ENCODE measurements around the gene HIGD2A. TPM values are rescaled to one million over a fixed set of nuclear protein-coding genes. Genes with fewer than 3 reads are reported as not detected.

Gene HIGD2A
- total RNA-seq: 85.7 and 124 TPM in 2 replicates

DNA sequence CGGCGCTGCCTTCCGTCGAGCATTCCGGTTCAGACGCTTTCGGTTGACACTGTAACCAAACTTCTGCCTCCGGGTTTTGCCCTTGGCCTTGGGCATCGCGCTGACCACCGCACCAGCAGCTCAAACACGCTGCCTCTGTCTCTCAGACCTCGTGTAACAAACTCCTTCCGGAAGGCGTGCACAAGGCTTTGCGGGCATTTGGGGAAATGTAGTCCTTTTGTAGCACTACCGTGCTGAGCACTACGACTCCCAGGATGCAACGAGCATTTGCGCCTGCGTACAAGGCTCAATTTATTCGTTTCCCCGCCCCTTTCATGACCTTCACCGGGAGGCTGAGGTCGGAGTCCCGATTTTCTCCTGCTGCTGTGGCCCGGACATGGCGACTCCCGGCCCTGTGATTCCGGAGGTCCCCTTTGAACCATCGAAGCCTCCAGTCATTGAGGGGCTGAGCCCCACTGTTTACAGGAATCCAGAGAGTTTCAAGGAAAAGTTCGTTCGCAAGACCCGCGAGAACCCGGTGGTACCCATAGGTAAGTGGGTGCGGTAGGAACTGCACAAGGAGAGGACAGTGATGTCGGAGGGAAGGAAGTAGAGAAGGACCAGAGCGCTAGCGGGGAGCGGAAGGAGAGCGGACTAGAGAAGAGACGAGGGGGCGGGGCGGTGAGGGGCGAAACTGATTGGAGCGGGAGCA lies at the start of gene HIGD2A, which contains the start of gene NOP16:
HIGD2A (plus strand) TSS at position 308 of the 691 bp plus-strand sequence; CDS start at position 377, 69 bp downstream.
NOP16 (minus strand) TSS at position 155 of the 691 bp plus-strand sequence; CDS start at position 96, 59 bp downstream.

DNA sequence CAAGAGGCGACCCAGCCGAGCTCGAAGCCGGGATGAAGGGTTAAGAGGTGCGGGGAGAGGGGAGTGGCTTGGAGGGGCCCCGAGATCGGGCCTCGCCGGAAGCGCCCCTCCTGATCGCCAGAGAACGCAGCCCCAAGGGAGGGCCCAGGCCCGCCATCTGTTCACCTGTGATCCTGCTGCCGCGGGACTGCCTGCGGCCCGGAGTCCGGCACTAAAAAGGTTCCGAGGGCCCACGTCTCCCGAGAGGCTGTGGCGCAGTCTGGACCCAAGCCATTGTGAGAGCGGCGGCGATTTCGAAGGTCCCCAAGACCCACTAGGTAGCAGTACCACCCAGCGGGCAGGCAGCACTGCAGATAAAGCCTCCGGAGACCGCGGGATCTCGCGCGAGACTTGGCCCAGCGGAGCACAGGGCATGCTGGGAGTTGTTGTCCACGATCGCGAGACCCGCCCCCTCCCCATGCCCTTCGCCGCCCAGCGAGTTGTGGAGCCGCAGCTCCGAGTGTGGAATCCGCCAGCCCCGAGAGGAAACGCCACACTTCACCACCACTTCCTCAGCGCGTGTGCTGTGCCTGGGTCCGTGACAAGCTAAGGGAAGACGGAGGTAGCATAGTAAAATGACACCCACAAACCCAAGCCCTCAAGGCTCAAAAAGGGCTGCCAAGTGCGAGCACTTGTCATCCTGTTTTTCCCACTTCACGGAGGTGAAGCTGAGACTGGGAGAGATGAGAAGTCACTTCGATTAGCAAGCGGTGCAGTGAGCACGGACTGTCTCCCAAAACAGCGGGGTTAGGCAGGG lies 26.9 kb upstream of the HIGD2A start, which contains the start of gene KIAA1191:
KIAA1191 (minus strand) TSS at position 328 of the 796 bp plus-strand sequence. CDS start 2,256 bp downstream, outside the sequence.

DNA sequence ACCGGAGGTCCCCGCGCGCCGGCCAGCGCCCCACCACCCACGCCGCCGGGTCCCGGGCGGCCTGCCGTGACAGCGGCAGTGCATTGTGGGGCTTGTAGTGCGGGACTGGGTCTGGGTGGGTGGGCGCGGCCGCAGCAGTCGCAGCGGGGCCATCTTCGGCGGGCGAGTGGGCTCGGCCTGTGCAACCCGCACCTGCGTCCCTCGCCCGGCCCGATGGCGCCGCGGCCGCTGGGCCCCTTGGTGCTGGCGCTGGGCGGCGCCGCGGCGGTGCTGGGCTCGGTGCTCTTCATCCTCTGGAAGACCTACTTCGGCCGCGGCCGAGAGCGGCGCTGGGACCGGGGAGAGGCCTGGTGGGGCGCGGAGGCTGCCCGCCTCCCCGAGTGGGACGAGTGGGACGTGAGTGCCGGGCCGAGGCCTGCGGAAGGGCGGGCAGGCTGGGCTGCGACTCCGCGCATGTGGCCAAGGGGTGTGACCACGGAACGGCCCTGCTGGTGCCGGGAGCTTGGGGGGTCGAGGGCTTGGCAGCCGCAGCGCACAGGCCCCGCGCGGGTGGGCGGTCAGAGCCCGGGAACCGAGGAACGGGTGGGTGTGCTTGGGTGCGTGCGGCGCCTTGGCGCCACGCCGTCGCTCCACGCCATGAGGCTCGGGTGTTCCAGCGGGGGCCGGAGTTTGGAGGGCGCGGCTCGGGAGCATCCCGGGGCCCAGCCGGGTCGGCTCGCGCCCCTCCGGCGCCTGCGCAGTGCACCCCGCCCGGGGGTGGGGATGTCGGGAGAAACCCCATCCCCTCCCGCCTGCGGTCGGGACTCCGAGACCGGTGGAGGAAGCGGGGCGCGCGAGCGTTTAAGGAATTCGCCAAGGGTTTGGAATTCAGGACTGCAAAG lies 23.0 kb upstream of the HIGD2A start, which contains the start of gene ARL10:
ARL10 (plus strand) TSS at position 137 of the 881 bp plus-strand sequence; CDS start at position 214, 77 bp downstream.

GRCh38 chr5:176415952-176416924 lies 27.7 kb downstream of the HIGD2A start, which contains the start of gene CLTB:
Gene CLTB, minus strand, starts transcription at chr5:176416539. Its CDS starts 176 bp downstream, at chr5:176416363.

Other genes with a start within 250 kb of the HIGD2A start
- gene SIMC1, start 150.3 kb upstream of the HIGD2A start, total RNA-seq: 7.0 and 11.5 TPM in 2 replicates
- 88.3 and 144 TPM in 2 replicates for gene KIAA1191, start 27.0 kb upstream of the HIGD2A start, total RNA-seq
- 5.6 and 8.7 TPM in 2 replicates for gene ARL10, start 23.3 kb upstream of the HIGD2A start, total RNA-seq
- 13.3 and 19.3 TPM in 2 replicates for gene NOP16, start 153 bp upstream of the HIGD2A start, total RNA-seq
- 86.3 and 98.0 TPM in 2 replicates for gene CLTB, start 27.8 kb downstream of the HIGD2A start, total RNA-seq
- 32.7 and 35.2 TPM in 2 replicates for gene FAF2, start 59.6 kb downstream of the HIGD2A start, total RNA-seq
- 2.9 and 4.9 TPM in 2 replicates for gene RNF44, start 148.7 kb downstream of the HIGD2A start, total RNA-seq
- not detected in 2 replicates for gene CDHR2, start 160.6 kb downstream of the HIGD2A start, total RNA-seq
- gene GPRIN1, start 221.4 kb downstream of the HIGD2A start, total RNA-seq: 2.7 and 3.7 TPM in 2 replicates
- gene SNCB, start 241.8 kb downstream of the HIGD2A start, total RNA-seq: not detected in 2 replicates
- not detected in 2 replicates for gene EIF4E1B, start 241.9 kb downstream of the HIGD2A start, total RNA-seq

Measured in cardiac atrium fibroblast (primary cell).